Tibial nerve (tissue), 4 donors: ENCODE measurements around the gene GSPT1. TPM values are rescaled to one million over a fixed set of nuclear protein-coding genes. Genes with fewer than 3 reads are reported as not detected.

Experiments
- small RNA-seq: library from RNA; depleted of rRNA; stranded (forward); fragments of <200 nt; gene quantifications from one replicate; pipeline ENCODE3, GENCODE V24; 2016
- total RNA-seq, 4 donors: library from RNA; depleted of rRNA; stranded (reverse); fragments of >200 nt; gene quantifications; one replicate each; pipeline ENCODE4 v1.1.0, GENCODE V29; 2016

Gene GSPT1
- total RNA-seq, 4 donors from 2014 or later = 43.2 to 49.8 (median 46.2) TPM

Small RNAs within 50 kb of the gene (small RNA-seq; reads per million reads assigned to genes)
- gene AC007216.5 (not detected), gene COX6CP1 (not detected)

Other genes with a start within 250 kb of the GSPT1 start
- gene SNN, start 247.5 kb downstream of the GSPT1 start, total RNA-seq = 10 to 100 TPM; 24.3 to 30.6 (median 27.0) TPM
- gene TXNDC11, start 173.1 kb downstream of the GSPT1 start, total RNA-seq = 10 to 100 TPM; 45.7 to 67.2 (median 51.4) TPM
- gene ZC3H7A, start 118.7 kb downstream of the GSPT1 start, total RNA-seq = 10 to 100 TPM; 59.2 to 86.7 (median 76.2) TPM
- 100 to 1,000 TPM in 3 of 4 donors, 10 to 100 TPM in 1; 67.3 to 107 (median 103) TPM for gene RSL1D1, start 64.4 kb downstream of the GSPT1 start, total RNA-seq
- 10 to 100 TPM in 1 of 4 donors, 1 to 10 TPM in 3; 6.8 to 12.6 (median 8.3) TPM for gene NPIPB2, start 26.1 kb upstream of the GSPT1 start, total RNA-seq
- gene TNFRSF17, start 49.3 kb upstream of the GSPT1 start, total RNA-seq = not detected
- gene SNX29, start 60.8 kb upstream of the GSPT1 start, total RNA-seq = 10 to 100 TPM; 23.9 to 45.7 (median 36.1) TPM